Kidney epithelial cell (primary cell): ENCODE results near the gene TP53BP1. TPM values are rescaled to one million over a fixed set of nuclear protein-coding genes. Genes with fewer than 3 reads are reported as not detected.

Experiments used
- DNase-seq: peaks from one replicate; pipeline ENCODE4 v3.0.0-alpha.2; 2010; ENCODE audit warnings: low read depth
- H3K27me3 ChIP-seq: 2 replicates; pipeline ENCODE4 v1.6.0; 2011; ENCODE audit warnings: low read length; ENCODE audit not compliant: control insufficient read depth, insufficient read depth
- H3K36me3 ChIP-seq: 2 replicates; pipeline ENCODE4 v1.5.1; 2011; ENCODE audit warnings: low read length; ENCODE audit not compliant: control insufficient read depth, insufficient read depth
- H3K4me3 ChIP-seq: 2 replicates; pipeline ENCODE4 v1.5.1; 2011; ENCODE audit warnings: low read depth, mild to moderate bottlenecking, control low read depth, low read length
- total RNA-seq: library from RNA; depleted of rRNA; stranded (reverse); fragments of >200 nt; gene quantifications from 2 replicates; pipeline ENCODE4 v1.2.3, GENCODE V29; 2015
- TF ChIP-seq, protein P1 (sequence below): IDR thresholded peaks from 2 replicates; pipeline ENCODE4 v1.5.1; 2011; ENCODE audit warnings: mild to moderate bottlenecking, moderate library complexity, low read length, control low read depth, inconsistent platforms; ENCODE audit not compliant: insufficient read depth, poor library complexity, severe bottlenecking

Gene TP53BP1
- total RNA-seq, 1 donor from 2014 or later = 34.8 TPM

DNA sequence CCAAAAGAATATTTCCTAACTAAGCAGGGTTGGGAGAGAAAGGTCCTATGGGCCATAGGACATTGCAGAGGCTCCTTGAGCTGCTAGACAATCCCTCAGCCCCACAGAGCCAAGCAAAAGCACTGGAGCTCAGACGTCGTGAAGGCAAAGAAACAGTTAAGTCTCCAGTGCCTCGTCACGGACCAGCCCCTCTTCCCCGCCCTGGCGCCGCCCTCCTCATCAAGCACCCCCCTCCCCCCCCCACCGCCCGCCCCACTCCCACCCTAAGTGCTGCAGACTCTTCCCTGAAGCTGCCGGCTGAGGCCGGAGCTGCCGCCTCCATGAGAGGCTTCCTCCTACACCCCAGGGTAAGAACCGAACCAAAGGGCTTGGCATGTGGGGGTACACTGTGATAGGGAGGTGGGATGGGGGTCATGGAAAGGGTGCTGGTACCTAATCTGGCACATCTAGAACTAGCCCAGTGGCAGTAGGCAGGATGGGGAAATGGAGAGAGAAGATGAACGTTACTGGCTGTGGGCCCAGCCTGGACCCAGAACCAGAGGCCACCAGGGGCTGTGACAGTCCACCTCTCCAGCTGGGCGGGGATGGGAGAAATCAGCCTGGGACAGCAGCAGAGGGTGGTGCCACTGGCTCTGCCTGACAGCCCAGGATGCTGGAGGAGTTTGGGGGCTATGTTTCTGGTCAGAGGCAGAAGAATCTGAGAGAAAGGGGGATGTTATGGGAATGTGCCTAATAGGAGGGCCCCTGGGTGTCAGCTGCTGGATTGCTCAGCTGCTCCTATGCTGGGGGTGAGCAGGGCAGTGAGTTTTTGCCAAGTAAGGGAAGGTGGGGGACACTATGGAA lies 24.6 kb upstream of the TP53BP1 start, which contains the start of gene MAP1A:
Gene MAP1A, plus strand, starts transcription at position 255 of the 843 bp plus-strand sequence. CDS start 3,866 bp downstream, outside the sequence.
- Histone ChIP-seq H3K27me3 (peaks cover 9% of the 10 kb centered on the region), H3K4me3 (peak within 1 kb of the TSS; percentile 43)
- DNase-seq = no peak

GRCh38 chr15:43516801-43517353 lies 23.9 kb upstream of the TP53BP1 start:
- no peak for DNase-seq
- peaks cover 11% of the 10 kb centered on the region for H3K27me3 ChIP-seq
- H3K36me3 ChIP-seq = no peaks in the 10 kb centered on the region
- peak overlapping the region; percentile 19 for H3K4me3 ChIP-seq
- TF ChIP-seq, protein P1, sequence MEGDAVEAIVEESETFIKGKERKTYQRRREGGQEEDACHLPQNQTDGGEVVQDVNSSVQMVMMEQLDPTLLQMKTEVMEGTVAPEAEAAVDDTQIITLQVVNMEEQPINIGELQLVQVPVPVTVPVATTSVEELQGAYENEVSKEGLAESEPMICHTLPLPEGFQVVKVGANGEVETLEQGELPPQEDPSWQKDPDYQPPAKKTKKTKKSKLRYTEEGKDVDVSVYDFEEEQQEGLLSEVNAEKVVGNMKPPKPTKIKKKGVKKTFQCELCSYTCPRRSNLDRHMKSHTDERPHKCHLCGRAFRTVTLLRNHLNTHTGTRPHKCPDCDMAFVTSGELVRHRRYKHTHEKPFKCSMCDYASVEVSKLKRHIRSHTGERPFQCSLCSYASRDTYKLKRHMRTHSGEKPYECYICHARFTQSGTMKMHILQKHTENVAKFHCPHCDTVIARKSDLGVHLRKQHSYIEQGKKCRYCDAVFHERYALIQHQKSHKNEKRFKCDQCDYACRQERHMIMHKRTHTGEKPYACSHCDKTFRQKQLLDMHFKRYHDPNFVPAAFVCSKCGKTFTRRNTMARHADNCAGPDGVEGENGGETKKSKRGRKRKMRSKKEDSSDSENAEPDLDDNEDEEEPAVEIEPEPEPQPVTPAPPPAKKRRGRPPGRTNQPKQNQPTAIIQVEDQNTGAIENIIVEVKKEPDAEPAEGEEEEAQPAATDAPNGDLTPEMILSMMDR = no peak

More for the DNA sequence above, 24.6 kb upstream of the TP53BP1 start, which contains the start of gene MAP1A:
- no peaks in the 10 kb centered on the region for H3K36me3 ChIP-seq
- TF ChIP-seq, protein P1 = no peak

DNA sequence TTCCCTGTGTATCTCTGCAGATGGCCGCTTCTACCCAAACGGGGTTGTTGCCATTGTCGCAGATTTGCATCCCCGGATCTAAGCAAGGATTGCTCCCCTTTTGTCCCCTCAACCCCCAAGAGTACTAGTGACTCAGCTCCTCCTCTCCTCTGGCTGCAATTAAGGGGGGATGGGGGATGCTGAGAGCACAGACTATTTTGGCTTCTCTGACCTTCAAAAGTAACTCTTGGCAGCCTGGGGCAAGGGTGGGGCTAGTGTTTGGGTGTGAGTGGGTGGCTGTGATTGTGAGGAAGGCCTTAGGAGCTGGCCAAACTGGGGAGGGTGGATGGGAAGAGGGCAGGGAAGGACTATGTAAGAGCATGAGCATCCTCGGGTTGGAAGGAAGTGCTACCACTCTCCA lies 23.2 kb upstream of the TP53BP1 start:
- DNase-seq = no peak
- TF ChIP-seq, protein P1 = no peak
- peaks cover 13% of the 10 kb centered on the region for H3K27me3 ChIP-seq
- H3K36me3 ChIP-seq = no peaks in the 10 kb centered on the region
- no peak overlapping the region for H3K4me3 ChIP-seq

- Histone ChIP-seq H3K36me3 (no peaks in the 10 kb centered on the region), H3K4me3 (no peak overlapping the region), H3K27me3 (peaks cover 13% of the 10 kb centered on the region)
- TF ChIP-seq, protein P1 = no peak
- DNase-seq = no peak
Measured at GRCh38 chr15:43515741-43516140, 22.8 kb upstream of the TP53BP1 start.

GRCh38 chr15:43514241-43515057 lies 21.5 kb upstream of the TP53BP1 start:
- no peak overlapping the region for H3K4me3 ChIP-seq
- DNase-seq = no peak
- H3K36me3 ChIP-seq = no peaks in the 10 kb centered on the region
- TF ChIP-seq, protein P1 = peak; percentile 75
- peaks cover 13% of the 10 kb centered on the region for H3K27me3 ChIP-seq
